Measurements from ENCODE around the gene GALNS. TPM values are rescaled to one million over a fixed set of nuclear protein-coding genes. Genes with fewer than 3 reads are reported as not detected.
A peak's percentile ranks its signal among the peaks of the same experiment; 100 is the strongest.

The GALNS gene
- total and polyA plus RNA-seq, 2 of the 13 experiments (the other 11 are each of a cell fraction or from before 2014, with no cell fraction given) = 9.2 to 9.8 TPM

DNA sequence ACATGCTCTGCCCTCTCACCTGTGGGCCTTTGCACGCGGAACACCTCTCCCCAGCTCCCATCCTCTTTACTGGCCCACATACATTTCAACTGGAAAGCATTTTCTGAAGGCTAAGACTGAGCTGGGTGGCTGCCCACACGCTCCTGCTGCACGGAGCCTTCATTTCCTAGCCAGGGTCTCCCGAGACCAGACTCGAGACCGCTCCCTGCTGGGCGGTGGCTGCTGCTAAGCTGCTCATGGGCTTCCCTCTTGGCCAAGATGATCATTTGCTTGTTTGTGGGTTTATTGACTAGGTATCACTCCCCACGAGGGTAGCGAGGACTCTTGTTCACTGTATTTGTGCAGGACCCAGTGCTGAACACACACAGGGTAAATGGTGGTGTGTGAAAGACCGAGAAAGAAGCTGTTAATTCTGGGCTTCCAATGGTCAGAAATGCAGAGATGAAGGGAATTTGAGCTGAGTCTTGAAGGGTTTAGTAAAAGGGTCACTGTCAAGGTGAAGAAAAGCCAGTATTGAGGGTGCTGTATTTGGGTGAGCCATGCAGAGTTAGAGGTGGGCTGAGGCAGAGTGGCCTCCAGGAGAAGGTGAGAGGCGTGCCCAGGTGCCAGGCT is 1.1 kb upstream of the GALNS start (continued):
- TF ChIP-seq, protein P1, sequence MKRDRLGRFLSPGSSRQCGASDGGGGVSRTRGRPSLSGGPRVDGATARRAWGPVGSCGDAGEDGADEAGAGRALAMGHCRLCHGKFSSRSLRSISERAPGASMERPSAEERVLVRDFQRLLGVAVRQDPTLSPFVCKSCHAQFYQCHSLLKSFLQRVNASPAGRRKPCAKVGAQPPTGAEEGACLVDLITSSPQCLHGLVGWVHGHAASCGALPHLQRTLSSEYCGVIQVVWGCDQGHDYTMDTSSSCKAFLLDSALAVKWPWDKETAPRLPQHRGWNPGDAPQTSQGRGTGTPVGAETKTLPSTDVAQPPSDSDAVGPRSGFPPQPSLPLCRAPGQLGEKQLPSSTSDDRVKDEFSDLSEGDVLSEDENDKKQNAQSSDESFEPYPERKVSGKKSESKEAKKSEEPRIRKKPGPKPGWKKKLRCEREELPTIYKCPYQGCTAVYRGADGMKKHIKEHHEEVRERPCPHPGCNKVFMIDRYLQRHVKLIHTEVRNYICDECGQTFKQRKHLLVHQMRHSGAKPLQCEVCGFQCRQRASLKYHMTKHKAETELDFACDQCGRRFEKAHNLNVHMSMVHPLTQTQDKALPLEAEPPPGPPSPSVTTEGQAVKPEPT (CRISPR knock-in tag; IDR thresholded peaks at IDR 0.05; ENCODE audit: low read depth) = no peak
- no peak for TF ChIP-seq ZNF143 (CRISPR knock-in tag; IDR thresholded peaks at IDR 0.05)
- TF ChIP-seq ZNF761 (CRISPR knock-in tag; conservative IDR thresholded peaks at IDR 0.05) = peak; percentile 52; the same call in 1 of the 2 replicates
- TF ChIP-seq PPARG (CRISPR knock-in tag; conservative IDR thresholded peaks at IDR 0.05) = no peak
- TF ChIP-seq RELA (CRISPR knock-in tag; IDR thresholded peaks at IDR 0.05) = no peak
- TF ChIP-seq IKZF4 (CRISPR knock-in tag; IDR thresholded peaks at IDR 0.05; ENCODE audit: borderline replicate concordance, low read depth, not compliant biosample characterization) = no peak
- TF ChIP-seq SMAD1 (CRISPR knock-in tag; IDR thresholded peaks at IDR 0.05; ENCODE audit: borderline replicate concordance, low read depth) = no peak
- no peak for TF ChIP-seq FOXP1 (IDR thresholded peaks at IDR 0.05)
- TF ChIP-seq FOXP1 (CRISPR knock-in tag; IDR thresholded peaks at IDR 0.05) = no peak
- TF ChIP-seq, protein P2, sequence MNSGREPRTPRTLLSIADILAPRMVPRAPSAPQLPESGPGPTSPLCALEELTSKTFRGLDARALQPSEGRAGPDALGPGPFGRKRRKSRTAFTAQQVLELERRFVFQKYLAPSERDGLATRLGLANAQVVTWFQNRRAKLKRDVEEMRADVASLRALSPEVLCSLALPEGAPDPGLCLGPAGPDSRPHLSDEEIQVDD (CRISPR knock-in tag; IDR thresholded peaks at IDR 0.05; ENCODE audit: borderline replicate concordance) = no peak
- TF ChIP-seq MIER2 (CRISPR knock-in tag; IDR thresholded peaks at IDR 0.05) = 0 out of 2 replicates have a peak, but pooled peaks have one; percentile 36
- TF ChIP-seq ATRX (CRISPR knock-in tag; IDR thresholded peaks at IDR 0.05; ENCODE audit: borderline replicate concordance) = no peak; the same call in 1 of the 2 replicates
- TF ChIP-seq ASH2L (IDR thresholded peaks at IDR 0.05; ENCODE audit: insufficient read length, low read depth, low read length) = no peak
- TF ChIP-seq NCOA5 (CRISPR knock-in tag; IDR thresholded peaks at IDR 0.05) = no peak
- no peak; the same call in 1 of the 2 replicates for TF ChIP-seq GABPB1 (CRISPR knock-in tag; IDR thresholded peaks at IDR 0.05)
- TF ChIP-seq RAD21 (CRISPR knock-in tag; IDR thresholded peaks at IDR 0.05) = peak; percentile 70
- TF ChIP-seq MXD4 (CRISPR knock-in tag; IDR thresholded peaks at IDR 0.05) = peak; percentile 48; the same call in 1 of the 2 replicates
- no peak for TF ChIP-seq HOXD1 (CRISPR knock-in tag; IDR thresholded peaks at IDR 0.05)
- TF ChIP-seq TBX3 (IDR thresholded peaks at IDR 0.05; ENCODE audit: borderline replicate concordance) = no peak
- TF ChIP-seq, protein P3, sequence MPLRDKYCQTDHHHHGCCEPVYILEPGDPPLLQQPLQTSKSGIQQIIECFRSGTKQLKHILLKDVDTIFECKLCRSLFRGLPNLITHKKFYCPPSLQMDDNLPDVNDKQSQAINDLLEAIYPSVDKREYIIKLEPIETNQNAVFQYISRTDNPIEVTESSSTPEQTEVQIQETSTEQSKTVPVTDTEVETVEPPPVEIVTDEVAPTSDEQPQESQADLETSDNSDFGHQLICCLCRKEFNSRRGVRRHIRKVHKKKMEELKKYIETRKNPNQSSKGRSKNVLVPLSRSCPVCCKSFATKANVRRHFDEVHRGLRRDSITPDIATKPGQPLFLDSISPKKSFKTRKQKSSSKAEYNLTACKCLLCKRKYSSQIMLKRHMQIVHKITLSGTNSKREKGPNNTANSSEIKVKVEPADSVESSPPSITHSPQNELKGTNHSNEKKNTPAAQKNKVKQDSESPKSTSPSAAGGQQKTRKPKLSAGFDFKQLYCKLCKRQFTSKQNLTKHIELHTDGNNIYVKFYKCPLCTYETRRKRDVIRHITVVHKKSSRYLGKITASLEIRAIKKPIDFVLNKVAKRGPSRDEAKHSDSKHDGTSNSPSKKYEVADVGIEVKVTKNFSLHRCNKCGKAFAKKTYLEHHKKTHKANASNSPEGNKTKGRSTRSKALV (CRISPR knock-in tag; IDR thresholded peaks at IDR 0.05) = no peak
- TF ChIP-seq ZNF124 (CRISPR knock-in tag; IDR thresholded peaks at IDR 0.05) = 0 out of 2 replicates have a peak, but pooled peaks have one; percentile 65
- no peak for TF ChIP-seq ZNF34 (CRISPR knock-in tag; IDR thresholded peaks at IDR 0.05; ENCODE audit: borderline replicate concordance)
- TF ChIP-seq, protein P4, sequence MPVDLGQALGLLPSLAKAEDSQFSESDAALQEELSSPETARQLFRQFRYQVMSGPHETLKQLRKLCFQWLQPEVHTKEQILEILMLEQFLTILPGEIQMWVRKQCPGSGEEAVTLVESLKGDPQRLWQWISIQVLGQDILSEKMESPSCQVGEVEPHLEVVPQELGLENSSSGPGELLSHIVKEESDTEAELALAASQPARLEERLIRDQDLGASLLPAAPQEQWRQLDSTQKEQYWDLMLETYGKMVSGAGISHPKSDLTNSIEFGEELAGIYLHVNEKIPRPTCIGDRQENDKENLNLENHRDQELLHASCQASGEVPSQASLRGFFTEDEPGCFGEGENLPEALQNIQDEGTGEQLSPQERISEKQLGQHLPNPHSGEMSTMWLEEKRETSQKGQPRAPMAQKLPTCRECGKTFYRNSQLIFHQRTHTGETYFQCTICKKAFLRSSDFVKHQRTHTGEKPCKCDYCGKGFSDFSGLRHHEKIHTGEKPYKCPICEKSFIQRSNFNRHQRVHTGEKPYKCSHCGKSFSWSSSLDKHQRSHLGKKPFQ (CRISPR knock-in tag; IDR thresholded peaks at IDR 0.05; ENCODE audit: insufficient replicate concordance) = no peak
- TF ChIP-seq ZFX (CRISPR knock-in tag; IDR thresholded peaks at IDR 0.05; ENCODE audit: low read depth) = no peak
- TF ChIP-seq HNRNPUL1 (IDR thresholded peaks at IDR 0.05; ENCODE audit: low read depth, low read length) = no peak
- TF ChIP-seq ZNF790 (CRISPR knock-in tag; IDR thresholded peaks at IDR 0.05; ENCODE audit: borderline replicate concordance) = no peak
- TF ChIP-seq ZNF224 (CRISPR knock-in tag; IDR thresholded peaks at IDR 0.05) = no peak
